NCI-H345 (cell line): Measurements from ENCODE around the gene LCAT.

Experiments
- DNase-seq: peaks from one replicate; lab custom pipeline; 2025; lab: John Stamatoyannopoulos, UW

LCAT gene

GRCh38 chr16:67909056-67909742, 34.7 kb downstream of the LCAT start:
- no peak for DNase-seq

- no peak for DNase-seq
Observed at GRCh38 chr16:67907397-67908180, 36.3 kb downstream of the LCAT start.

- DNase-seq: no peak
Observed at GRCh38 chr16:67902831-67903230, 41.1 kb downstream of the LCAT start.

- DNase-seq: no peak
Observed at GRCh38 chr16:67901734-67902133, 42.2 kb downstream of the LCAT start.

GRCh38 chr16:67897231-67897630, 46.7 kb downstream of the LCAT start:
- no peak for DNase-seq

GRCh38 chr16:67893743-67894399, 50.0 kb downstream of the LCAT start:
- no peak for DNase-seq

GRCh38 chr16:67892899-67893742, 50.8 kb downstream of the LCAT start, which contains the start of gene PSKH1:
Gene PSKH1 (plus strand): TSS chr16:67893254. CDS start chr16:67908750, 15,496 bp downstream.
- peak; percentile 93 for DNase-seq

- no peak for DNase-seq
Observed at GRCh38 chr16:67892375-67892774, 51.5 kb downstream of the LCAT start.
